Cerebellar nuclear complex (tissue), 1 donor: ENCODE measurements around the gene STH.
"Not testable (repeated sequence)": the region's sequence is repeated elsewhere in the genome, so short reads cannot be mapped to it uniquely, and the experiment has no call there.

Experiments used
- DNase-seq, 2 experiments: peaks; one replicate each; lab custom pipeline; 2025; lab: John Stamatoyannopoulos, UW

The STH gene

DNA sequence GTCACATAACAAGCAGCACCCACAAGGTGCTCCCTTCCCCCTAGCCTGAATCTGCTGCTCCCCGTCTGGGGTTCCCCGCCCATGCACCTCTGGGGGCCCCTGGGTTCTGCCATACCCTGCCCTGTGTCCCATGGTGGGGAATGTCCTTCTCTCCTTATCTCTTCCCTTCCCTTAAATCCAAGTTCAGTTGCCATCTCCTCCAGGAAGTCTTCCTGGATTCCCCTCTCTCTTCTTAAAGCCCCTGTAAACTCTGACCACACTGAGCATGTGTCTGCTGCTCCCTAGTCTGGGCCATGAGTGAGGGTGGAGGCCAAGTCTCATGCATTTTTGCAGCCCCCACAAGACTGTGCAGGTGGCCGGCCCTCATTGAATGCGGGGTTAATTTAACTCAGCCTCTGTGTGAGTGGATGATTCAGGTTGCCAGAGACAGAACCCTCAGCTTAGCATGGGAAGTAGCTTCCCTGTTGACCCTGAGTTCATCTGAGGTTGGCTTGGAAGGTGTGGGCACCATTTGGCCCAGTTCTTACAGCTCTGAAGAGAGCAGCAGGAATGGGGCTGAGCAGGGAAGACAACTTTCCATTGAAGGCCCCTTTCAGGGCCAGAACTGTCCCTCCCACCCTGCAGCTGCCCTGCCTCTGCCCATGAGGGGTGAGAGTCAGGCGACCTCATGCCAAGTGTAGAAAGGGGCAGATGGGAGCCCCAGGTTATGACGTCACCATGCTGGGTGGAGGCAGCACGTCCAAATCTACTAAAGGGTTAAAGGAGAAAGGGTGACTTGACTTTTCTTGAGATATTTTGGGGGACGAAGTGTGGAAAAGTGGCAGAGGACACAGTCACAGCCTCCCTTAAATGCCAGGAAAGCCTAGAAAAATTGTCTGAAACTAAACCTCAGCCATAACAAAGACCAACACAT, at the start of gene STH:
TSS of gene STH (plus strand) at position 264 of the 913 bp plus-strand sequence. CDS start at position 294, 30 bp downstream.
- DNase-seq: no peak

GRCh38 chr17:45949755-45950320, 49.2 kb upstream of the STH start:
- DNase-seq: no peak

- DNase-seq: no peak
Observed at GRCh38 chr17:45950888-45951287, 48.2 kb upstream of the STH start.

DNA sequence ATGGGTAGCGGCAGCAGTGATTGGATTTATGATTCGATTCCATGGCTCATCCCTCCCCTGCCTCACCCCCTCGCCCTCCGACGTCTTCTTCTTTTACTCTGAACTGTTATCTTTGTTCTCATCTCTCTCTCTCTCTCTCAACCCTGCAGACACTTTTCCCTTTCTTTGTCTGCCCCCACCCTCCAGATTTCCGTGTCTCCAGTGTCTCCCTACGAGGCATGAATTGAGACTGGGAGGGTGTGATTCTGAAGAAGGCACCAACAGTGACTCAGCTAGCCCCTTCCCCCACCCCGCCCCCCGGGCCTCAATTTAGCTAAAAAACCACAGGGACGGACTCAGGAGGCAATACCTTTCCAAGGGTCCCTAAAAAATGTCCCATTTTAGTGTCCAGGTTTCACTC, 47.6 kb upstream of the STH start:
- no peak for DNase-seq

GRCh38 chr17:45951941-45952340, 47.1 kb upstream of the STH start:
- DNase-seq: no peak

GRCh38 chr17:45952814-45953320, 46.2 kb upstream of the STH start:
- DNase-seq: no peak

DNA sequence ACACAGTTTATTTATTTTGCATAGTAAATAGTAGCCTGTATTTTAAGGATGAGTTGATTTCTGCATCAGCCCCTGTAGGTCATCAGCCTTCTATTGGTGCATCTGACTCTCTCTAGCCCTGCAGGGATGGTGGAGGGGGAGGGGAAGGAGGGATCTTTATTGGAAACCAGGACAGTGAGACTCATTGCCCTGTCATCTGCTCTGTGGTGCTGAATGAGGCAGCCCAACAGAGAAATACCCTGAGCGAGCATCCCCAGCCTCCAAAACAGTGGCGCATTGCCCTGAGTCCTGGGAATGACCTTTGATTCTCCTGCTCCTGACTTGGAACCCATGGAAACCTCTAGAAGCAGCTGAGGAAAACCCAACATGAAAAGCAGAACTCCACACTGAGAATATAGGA, 45.5 kb upstream of the STH start:
- DNase-seq: no peak

GRCh38 chr17:45954914-45955313, 44.1 kb upstream of the STH start:
- DNase-seq: no peak

- DNase-seq: no peak
Observed at GRCh38 chr17:45955326-45955725, 43.7 kb upstream of the STH start.

GRCh38 chr17:45956090-45956489, 43.0 kb upstream of the STH start:
- DNase-seq: no peak

DNA sequence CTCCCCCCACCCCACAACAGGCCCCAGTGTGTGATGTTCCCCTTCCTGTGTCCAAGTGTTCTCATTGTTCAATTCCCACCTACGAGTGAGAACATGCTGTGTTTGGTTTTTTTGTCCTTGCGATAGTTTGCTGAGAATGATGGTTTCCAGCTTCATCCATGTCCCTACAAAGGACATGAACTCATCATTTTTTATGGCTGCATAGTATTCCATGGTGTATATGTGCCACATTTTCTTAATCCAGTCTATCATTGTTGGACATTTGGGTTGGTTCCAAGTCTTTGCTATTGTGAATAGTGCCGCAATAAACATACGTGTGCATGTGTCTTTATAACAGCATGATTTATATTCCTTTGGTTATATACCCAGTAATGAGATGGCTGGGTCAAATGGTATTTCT, 42.3 kb upstream of the STH start:
- not testable (repeated sequence) for DNase-seq

GRCh38 chr17:45958307-45958706, 40.7 kb upstream of the STH start:
- DNase-seq: no peak

DNA sequence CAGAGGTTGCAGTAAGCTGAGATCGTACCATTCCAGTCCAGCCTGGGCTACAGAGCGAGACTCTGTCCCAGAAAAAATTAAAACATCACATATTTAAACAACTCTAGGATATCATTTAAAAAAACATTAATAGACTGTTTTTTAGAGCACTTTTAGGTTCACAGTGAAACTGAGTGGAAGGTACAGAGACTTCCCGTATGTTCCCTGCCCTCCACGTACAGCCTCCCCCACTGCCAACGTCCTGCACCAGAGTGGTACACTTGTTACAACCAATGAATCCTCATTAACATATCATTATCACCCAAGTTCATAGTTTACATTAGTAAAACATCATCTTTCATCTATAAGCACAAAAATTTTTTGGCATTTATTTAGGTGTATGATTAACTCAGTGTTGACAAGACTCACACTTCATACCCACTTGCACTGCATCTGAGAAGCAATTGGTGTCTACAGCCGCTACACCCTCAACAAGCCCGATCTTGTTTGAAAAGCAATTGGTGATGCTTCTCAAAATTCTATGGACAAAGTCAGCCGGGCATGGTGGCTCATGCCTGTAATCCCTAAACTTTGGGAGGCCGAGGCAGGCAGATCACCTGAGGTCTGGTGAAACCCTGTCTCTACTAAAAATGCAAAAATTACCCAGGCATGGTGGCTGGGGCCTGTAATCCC, 39.9 kb upstream of the STH start:
- DNase-seq: no peak

DNA sequence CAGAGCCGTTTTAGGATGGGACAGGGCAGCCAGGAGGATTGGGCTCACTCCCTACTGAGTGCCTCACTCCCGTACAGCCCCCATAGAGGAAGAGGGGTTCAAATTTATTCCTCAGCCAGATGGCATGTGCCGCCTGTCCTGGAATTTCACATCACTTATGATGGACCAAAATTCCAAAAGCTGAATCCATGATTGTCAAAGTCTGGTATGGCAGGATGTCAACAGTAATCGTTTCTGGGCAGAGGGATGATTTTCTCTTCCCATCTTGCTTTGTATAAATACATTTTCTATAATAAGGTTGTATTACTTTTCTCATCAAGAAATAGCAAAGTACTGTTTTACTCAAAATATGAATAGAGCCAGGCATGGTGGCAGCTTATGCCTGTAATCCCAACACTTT, 38.7 kb upstream of the STH start:
- DNase-seq: no peak

DNA sequence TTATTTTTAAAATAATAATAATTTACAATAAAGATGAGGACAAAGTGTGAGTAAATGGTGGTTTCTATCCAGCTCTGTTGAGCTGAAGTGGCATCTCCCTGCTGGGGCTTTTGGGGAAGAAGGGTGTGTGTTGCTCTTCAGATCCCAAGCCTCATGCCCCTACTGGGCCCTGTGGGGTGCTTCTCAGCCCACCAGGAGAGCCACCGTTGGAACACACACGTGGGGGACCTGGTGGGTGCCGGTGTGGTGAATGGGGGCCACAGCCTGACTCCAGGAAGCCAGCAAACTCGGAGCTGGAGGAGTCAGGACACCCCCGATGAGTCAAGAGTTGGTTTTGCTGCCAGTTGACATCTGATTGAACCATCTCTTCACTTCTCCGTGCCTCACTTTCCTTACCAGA, 37.8 kb upstream of the STH start:
- DNase-seq: no peak

GRCh38 chr17:45962221-45962972, 36.7 kb upstream of the STH start:
- DNase-seq: no peak

- DNase-seq: no peak
Observed at GRCh38 chr17:45963283-45963682, 35.8 kb upstream of the STH start.

DNA sequence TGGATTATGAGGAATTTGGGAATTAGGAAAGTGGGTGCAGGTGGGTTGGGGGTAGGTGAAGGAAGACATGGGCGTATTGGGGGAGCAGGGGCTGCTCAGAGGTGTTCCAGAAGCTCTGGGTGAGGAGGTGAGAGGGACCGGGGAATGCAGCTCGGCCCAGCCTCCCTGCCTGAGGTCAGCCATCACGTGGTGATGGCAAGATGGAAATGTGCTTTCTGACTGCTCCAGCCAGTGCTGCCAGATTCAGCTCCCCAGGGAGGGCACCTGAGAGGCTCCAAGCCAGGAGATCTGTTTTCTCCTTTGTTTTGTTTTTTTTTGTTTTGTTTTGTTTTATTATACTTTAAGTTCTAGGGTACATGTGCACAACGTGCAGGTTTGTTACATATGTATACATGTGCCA, 35.2 kb upstream of the STH start:
- DNase-seq: no peak

- DNase-seq: no peak
Observed at GRCh38 chr17:45964634-45965033, 34.4 kb upstream of the STH start.

GRCh38 chr17:45965812-45966211, 33.2 kb upstream of the STH start:
- no peak for DNase-seq

DNA sequence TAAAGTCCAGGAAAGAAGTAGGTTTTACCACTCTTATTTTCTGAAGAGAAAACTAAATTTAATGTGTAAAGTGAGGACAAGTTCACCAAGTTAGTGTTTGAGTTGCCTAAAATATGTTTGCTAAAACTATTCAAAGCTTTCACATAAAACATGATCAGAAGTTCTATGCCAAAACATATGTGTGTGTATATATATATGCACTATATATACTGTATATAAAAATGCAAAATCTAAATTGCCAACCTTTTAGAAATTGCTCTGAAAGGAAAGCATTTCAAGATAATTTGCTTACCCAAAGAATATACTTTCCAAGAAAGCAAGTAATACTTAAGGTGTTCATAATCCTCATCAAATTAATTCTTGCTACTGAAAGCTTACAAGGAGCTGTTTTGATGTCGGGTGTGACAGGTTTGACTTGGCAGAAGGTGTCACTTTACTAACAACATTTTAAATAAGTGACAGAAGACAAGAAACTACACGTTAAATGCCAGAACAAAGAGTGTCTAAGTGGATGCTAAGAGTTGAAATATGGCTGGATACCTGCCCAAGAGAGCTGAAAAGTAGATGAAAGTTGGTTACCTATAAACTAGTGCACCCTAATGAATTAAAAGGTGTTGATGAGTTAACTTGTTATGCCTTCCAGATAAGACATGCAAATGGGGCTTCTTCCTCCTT, 32.3 kb upstream of the STH start:
- no peak for DNase-seq

GRCh38 chr17:45967378-45967777, 31.7 kb upstream of the STH start:
- DNase-seq: no peak
